ENCODE measurements around the gene NIT1.

DNA sequence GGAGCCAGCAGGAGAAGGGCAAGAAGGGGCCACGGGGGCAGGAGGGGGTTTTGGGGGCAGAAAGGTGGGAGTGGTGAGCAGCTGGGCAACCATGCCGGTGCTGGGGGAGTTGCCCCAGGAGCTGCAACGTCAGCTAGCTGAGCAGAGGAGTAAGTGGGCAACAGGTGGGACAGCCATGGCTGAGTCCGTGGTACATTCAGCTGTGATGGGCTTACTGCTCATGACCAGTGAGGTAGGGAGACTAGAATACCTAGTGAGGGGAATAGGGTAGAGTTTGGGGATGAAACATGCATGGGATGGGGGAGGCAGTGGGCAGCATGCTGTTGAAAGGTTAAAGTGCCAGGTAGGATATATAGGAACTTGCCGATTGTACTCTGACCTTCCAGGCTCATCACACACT, 43.7 kb downstream of the NIT1 start:
- TF ChIP-seq, protein P1, sequence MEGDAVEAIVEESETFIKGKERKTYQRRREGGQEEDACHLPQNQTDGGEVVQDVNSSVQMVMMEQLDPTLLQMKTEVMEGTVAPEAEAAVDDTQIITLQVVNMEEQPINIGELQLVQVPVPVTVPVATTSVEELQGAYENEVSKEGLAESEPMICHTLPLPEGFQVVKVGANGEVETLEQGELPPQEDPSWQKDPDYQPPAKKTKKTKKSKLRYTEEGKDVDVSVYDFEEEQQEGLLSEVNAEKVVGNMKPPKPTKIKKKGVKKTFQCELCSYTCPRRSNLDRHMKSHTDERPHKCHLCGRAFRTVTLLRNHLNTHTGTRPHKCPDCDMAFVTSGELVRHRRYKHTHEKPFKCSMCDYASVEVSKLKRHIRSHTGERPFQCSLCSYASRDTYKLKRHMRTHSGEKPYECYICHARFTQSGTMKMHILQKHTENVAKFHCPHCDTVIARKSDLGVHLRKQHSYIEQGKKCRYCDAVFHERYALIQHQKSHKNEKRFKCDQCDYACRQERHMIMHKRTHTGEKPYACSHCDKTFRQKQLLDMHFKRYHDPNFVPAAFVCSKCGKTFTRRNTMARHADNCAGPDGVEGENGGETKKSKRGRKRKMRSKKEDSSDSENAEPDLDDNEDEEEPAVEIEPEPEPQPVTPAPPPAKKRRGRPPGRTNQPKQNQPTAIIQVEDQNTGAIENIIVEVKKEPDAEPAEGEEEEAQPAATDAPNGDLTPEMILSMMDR (IDR thresholded peaks at IDR 0.05) = no peak
- no peak for TF ChIP-seq POLR2A (IDR thresholded peaks at IDR 0.05)
